MM.1S (cell line): Measurements from ENCODE around the gene GALNT7.

Source experiments
- DNase-seq: peaks from one replicate; pipeline ENCODE4 v3.0.0-alpha.2; 2015
- H2AFZ ChIP-seq: fragments of 300-600 bp; sonication (generic); 2 replicates; pipeline ENCODE4 v1.6.0; 2016; ENCODE audit warnings: antibody characterized with exemption, low read length
- H3F3A ChIP-seq: fragments of 300-600 bp; sonication (generic); 2 replicates; pipeline ENCODE4 v1.6.1; 2016; ENCODE audit warnings: mild to moderate bottlenecking, antibody characterized with exemption, low read length, moderate library complexity, mixed read lengths; ENCODE audit not compliant: insufficient read depth
- H3K27ac ChIP-seq: fragments of 300-600 bp; sonication (generic); 2 replicates; pipeline ENCODE4 v1.5.1; 2016; ENCODE audit warnings: mild to moderate bottlenecking, low read length
- H3K27me3 ChIP-seq: fragments of 300-600 bp; sonication (generic); replicated peaks from 2 replicates; pipeline ENCODE4 v1.6.0; 2016; ENCODE audit warnings: low read length; ENCODE audit not compliant: insufficient read depth
- H3K36me3 ChIP-seq: fragments of 300-600 bp; sonication (generic); replicated peaks from 2 replicates; pipeline ENCODE4 v1.6.1; 2016; ENCODE audit warnings: mild to moderate bottlenecking, low read length, mixed read lengths; ENCODE audit not compliant: insufficient read depth
- H3K4me1 ChIP-seq: fragments of 300-600 bp; sonication (generic); 2 replicates; pipeline ENCODE4 v1.6.1; 2016; ENCODE audit warnings: low read length, mixed read lengths
- H3K4me2 ChIP-seq: fragments of 300-600 bp; sonication (generic); 2 replicates; pipeline ENCODE4 v1.6.0; 2016; ENCODE audit warnings: low read depth, low read length
- H3K4me3 ChIP-seq: fragments of 300-600 bp; sonication (generic); 2 replicates; pipeline ENCODE4 v1.5.1; 2016; ENCODE audit warnings: low read length, mixed read lengths
- H3K79me2 ChIP-seq: fragments of 300-600 bp; sonication (generic); 2 replicates; pipeline ENCODE4 v1.6.1; 2016; ENCODE audit warnings: mixed run types, low read length, mixed read lengths
- H3K9ac ChIP-seq: fragments of 300-600 bp; sonication (generic); 2 replicates; pipeline ENCODE4 v1.6.1; 2016; ENCODE audit warnings: low read length, mixed read lengths
- H3K9me2 ChIP-seq: fragments of 300-600 bp; sonication (generic); replicated peaks from 2 replicates; pipeline ENCODE4 v1.6.1; 2016; ENCODE audit warnings: mild to moderate bottlenecking, low read length, mixed read lengths; ENCODE audit not compliant: insufficient read depth
- H3K9me3 ChIP-seq: fragments of 300-600 bp; sonication (generic); replicated peaks from 2 replicates; pipeline ENCODE4 v1.6.1; 2016; ENCODE audit warnings: mild to moderate bottlenecking, low read length, mixed read lengths; ENCODE audit not compliant: insufficient read depth
- H4K20me1 ChIP-seq: fragments of 300-600 bp; sonication (generic); 2 replicates; pipeline ENCODE4 v1.6.1; 2016; ENCODE audit warnings: mild to moderate bottlenecking, low read length, moderate library complexity, mixed read lengths; ENCODE audit not compliant: insufficient read depth
- EZH2 ChIP-seq: fragments of 300-600 bp; sonication (generic); optimal IDR thresholded peaks from 2 replicates; pipeline ENCODE3; 2017; ENCODE audit warnings: low read depth, mild to moderate bottlenecking, antibody characterized with exemption, low read length, mixed read lengths
- EZH2phosphoT487 ChIP-seq: fragments of 300-600 bp; sonication (generic); IDR thresholded peaks from 2 replicates; pipeline ENCODE4 v1.6.1; 2018; ENCODE audit warnings: antibody characterized with exemption, low read length
- TF ChIP-seq, protein P1 (sequence below): fragments of 300-600 bp; sonication (generic); IDR thresholded peaks from 2 replicates; pipeline ENCODE4 v1.5.1; 2016; ENCODE audit warnings: antibody characterized with exemption, low read length, mixed read lengths

GALNT7 gene

GRCh38 chr4:173270312-173271027 is 101.9 kb downstream of the GALNT7 start:
- H3K9me3 ChIP-seq, result no peaks in the 10 kb centered on the region
- no peaks in the 10 kb centered on the region for H3K4me1 ChIP-seq
- no peak overlapping the region for H3K27ac ChIP-seq
- no peak for TF ChIP-seq EZH2
- TF ChIP-seq, protein P1, sequence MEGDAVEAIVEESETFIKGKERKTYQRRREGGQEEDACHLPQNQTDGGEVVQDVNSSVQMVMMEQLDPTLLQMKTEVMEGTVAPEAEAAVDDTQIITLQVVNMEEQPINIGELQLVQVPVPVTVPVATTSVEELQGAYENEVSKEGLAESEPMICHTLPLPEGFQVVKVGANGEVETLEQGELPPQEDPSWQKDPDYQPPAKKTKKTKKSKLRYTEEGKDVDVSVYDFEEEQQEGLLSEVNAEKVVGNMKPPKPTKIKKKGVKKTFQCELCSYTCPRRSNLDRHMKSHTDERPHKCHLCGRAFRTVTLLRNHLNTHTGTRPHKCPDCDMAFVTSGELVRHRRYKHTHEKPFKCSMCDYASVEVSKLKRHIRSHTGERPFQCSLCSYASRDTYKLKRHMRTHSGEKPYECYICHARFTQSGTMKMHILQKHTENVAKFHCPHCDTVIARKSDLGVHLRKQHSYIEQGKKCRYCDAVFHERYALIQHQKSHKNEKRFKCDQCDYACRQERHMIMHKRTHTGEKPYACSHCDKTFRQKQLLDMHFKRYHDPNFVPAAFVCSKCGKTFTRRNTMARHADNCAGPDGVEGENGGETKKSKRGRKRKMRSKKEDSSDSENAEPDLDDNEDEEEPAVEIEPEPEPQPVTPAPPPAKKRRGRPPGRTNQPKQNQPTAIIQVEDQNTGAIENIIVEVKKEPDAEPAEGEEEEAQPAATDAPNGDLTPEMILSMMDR, result no peak
- no peak for TF ChIP-seq EZH2phosphoT487
- H3K36me3 ChIP-seq, result no peaks in the 10 kb centered on the region
- H3F3A ChIP-seq, result no peaks in the 10 kb centered on the region
- no peak overlapping the region for H2AFZ ChIP-seq
- no peak overlapping the region for H3K4me3 ChIP-seq
- no peaks in the 10 kb centered on the region for H3K79me2 ChIP-seq
- no peaks in the 10 kb centered on the region for H4K20me1 ChIP-seq
- no peaks in the 10 kb centered on the region for H3K9me2 ChIP-seq
- no peak for DNase-seq
- no peaks in the 10 kb centered on the region for H3K27me3 ChIP-seq
- H3K4me2 ChIP-seq, result no peak overlapping the region
- H3K9ac ChIP-seq, result no peak overlapping the region

DNA sequence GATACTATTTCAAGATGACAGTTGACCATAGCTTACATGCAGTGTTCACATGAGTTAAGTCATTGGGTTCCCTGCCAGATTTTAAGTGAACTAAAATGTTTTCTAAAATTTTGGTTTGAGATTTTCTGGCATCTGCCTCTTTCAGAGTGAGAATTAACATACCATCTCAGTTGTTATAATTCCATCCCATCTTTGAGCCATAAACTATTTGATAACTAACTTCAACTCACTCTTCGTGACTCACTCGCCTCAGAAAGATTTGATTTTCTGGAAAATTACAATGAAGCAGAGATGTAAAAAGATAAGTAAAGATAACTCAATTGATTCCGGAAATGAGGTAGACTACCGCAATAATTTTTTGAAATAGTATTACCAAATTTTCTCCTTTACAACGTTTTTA is 103.7 kb downstream of the GALNT7 start:
- Histone ChIP-seq H3K4me2 (no peak overlapping the region), H3K9me3 (no peaks in the 10 kb centered on the region), H3K9ac (no peak overlapping the region), H3K9me2 (no peaks in the 10 kb centered on the region), H3K4me3 (no peak overlapping the region), H3F3A (no peaks in the 10 kb centered on the region), H3K27me3 (no peaks in the 10 kb centered on the region), H2AFZ (no peak overlapping the region), H3K27ac (no peak overlapping the region), H3K36me3 (no peaks in the 10 kb centered on the region), H3K4me1 (no peaks in the 10 kb centered on the region), H3K79me2 (no peaks in the 10 kb centered on the region), H4K20me1 (no peaks in the 10 kb centered on the region)
- no peak for TF ChIP-seq EZH2
- TF ChIP-seq, protein P1, result no peak
- DNase-seq, result no peak

- H4K20me1 ChIP-seq, result no peaks in the 10 kb centered on the region
- no peak for DNase-seq
- H3K36me3 ChIP-seq, result no peaks in the 10 kb centered on the region
- H3K9me2 ChIP-seq, result no peaks in the 10 kb centered on the region
- no peak overlapping the region for H3K4me3 ChIP-seq
- TF ChIP-seq EZH2 (no peak), EZH2phosphoT487 (no peak)
- TF ChIP-seq, protein P1, result no peak
- no peaks in the 10 kb centered on the region for H3K27me3 ChIP-seq
- H3K79me2 ChIP-seq, result no peaks in the 10 kb centered on the region
- H3K27ac ChIP-seq, result no peak overlapping the region
- no peaks in the 10 kb centered on the region for H3K4me1 ChIP-seq
- no peak overlapping the region for H3K4me2 ChIP-seq
- H3K9me3 ChIP-seq, result no peaks in the 10 kb centered on the region
- no peak overlapping the region for H2AFZ ChIP-seq
- H3F3A ChIP-seq, result no peaks in the 10 kb centered on the region
- H3K9ac ChIP-seq, result no peak overlapping the region
These were observed 104.4 kb downstream of the GALNT7 start for GRCh38 chr4:173272996-173273395.
